ENCODE measurements around the gene PLSCR3. TPM values are rescaled to one million over a fixed set of nuclear protein-coding genes. Genes with fewer than 3 reads are reported as not detected.

The PLSCR3 gene
- total and polyA plus RNA-seq, 3 donors from 2014 or later, result 13.6 to 19.4 (median 14.2) TPM

DNA sequence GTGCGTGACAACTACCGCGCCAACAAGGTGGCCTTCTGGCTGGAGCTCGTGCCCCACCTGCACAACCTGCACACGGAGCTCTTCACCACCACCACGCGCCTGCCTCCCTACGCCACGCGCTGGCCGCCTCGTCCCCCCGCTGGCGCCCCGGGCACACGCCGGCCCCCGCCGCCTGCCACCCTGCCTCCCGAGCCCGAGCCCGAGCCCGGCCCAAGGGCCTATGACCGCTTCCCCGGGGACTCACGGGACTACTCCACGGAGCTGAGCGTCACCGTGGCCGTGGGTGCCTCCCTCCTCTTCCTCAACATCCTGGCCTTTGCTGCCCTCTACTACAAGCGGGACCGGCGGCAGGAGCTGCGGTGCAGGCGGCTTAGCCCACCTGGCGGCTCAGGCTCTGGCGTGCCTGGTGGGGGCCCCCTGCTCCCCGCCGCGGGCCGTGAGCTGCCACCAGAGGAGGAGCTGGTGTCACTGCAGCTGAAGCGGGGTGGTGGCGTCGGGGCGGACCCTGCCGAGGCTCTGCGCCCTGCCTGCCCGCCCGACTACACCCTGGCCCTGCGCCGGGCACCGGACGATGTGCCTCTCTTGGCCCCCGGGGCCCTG, 22.8 kb upstream of the PLSCR3 start:
- TF ChIP-seq, protein P1, sequence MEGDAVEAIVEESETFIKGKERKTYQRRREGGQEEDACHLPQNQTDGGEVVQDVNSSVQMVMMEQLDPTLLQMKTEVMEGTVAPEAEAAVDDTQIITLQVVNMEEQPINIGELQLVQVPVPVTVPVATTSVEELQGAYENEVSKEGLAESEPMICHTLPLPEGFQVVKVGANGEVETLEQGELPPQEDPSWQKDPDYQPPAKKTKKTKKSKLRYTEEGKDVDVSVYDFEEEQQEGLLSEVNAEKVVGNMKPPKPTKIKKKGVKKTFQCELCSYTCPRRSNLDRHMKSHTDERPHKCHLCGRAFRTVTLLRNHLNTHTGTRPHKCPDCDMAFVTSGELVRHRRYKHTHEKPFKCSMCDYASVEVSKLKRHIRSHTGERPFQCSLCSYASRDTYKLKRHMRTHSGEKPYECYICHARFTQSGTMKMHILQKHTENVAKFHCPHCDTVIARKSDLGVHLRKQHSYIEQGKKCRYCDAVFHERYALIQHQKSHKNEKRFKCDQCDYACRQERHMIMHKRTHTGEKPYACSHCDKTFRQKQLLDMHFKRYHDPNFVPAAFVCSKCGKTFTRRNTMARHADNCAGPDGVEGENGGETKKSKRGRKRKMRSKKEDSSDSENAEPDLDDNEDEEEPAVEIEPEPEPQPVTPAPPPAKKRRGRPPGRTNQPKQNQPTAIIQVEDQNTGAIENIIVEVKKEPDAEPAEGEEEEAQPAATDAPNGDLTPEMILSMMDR (IDR thresholded peaks at IDR 0.05), result no peak
- no peak for TF ChIP-seq POLR2A (IDR thresholded peaks at IDR 0.05)
- no peak overlapping the region for H3K27ac ChIP-seq
- no peak overlapping the region for H3K4me3 ChIP-seq
- no peaks in the 10 kb centered on the region for H3K27me3 ChIP-seq
- intact Hi-C loops (cut with DNase I; ENCODE audit: low total_unique reads), result no loop called here
- DNase-seq, result no peak
- 93 to 94% methylated on average over 30 to 54 of the region's 54 CpGs for WGBS, 2 donors
- no peaks in the 10 kb centered on the region for H3K4me1 ChIP-seq
- H3K9me3 ChIP-seq, result no peaks in the 10 kb centered on the region
- no peaks in the 10 kb centered on the region for H3K36me3 ChIP-seq (ENCODE audit: low read depth, missing control alignments)

DNA sequence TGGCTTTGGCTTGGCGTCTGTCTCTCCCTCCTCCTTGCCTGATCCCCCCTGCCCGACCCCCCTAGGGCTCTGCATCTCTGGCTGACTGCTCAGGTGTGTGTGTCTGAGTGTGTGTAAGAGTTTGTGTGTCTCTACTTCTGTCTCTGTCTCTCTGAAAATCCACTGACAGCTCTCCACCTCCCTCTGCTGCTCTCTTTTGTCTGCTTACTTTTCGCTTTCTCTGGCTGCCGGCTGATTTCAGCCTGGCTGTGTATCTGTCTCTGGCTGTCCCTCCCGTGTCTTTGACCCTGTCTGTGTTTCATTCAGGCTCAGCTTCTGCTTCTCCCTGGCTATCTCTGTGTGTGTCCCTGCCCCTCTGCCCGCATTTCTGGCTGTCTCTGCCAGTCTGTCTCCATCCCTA, 22.0 kb upstream of the PLSCR3 start:
- Histone ChIP-seq H3K9me3 (no peaks in the 10 kb centered on the region), H3K36me3 (ENCODE audit: low read depth, missing control alignments) (no peaks in the 10 kb centered on the region), H3K4me1 (no peaks in the 10 kb centered on the region), H3K27me3 (no peaks in the 10 kb centered on the region), H3K4me3 (no peak overlapping the region), H3K27ac (no peak overlapping the region)
- 78 to 90% methylated on average over 6 of the region's 6 CpGs for WGBS, 2 donors
- no peak for DNase-seq
- intact Hi-C loops (cut with DNase I; ENCODE audit: low total_unique reads), result no loop called here
- TF ChIP-seq POLR2A (IDR thresholded peaks at IDR 0.05), result no peak
- TF ChIP-seq, protein P1 (IDR thresholded peaks at IDR 0.05), result no peak

- no peak for DNase-seq
- Histone ChIP-seq H3K27ac (no peak overlapping the region), H3K4me1 (no peaks in the 10 kb centered on the region), H3K4me3 (no peak overlapping the region), H3K27me3 (no peaks in the 10 kb centered on the region), H3K36me3 (ENCODE audit: low read depth, missing control alignments) (no peaks in the 10 kb centered on the region), H3K9me3 (no peaks in the 10 kb centered on the region)
- intact Hi-C loops (cut with DNase I; ENCODE audit: low total_unique reads), result no loop called here
- 92 to 93% methylated on average over 13 to 23 of the region's 23 CpGs for WGBS, 2 donors
- TF ChIP-seq POLR2A (IDR thresholded peaks at IDR 0.05), result no peak
- TF ChIP-seq, protein P1 (IDR thresholded peaks at IDR 0.05), result no peak
Measured at GRCh38 chr17:7415784-7416183, 21.5 kb upstream of the PLSCR3 start.

DNA sequence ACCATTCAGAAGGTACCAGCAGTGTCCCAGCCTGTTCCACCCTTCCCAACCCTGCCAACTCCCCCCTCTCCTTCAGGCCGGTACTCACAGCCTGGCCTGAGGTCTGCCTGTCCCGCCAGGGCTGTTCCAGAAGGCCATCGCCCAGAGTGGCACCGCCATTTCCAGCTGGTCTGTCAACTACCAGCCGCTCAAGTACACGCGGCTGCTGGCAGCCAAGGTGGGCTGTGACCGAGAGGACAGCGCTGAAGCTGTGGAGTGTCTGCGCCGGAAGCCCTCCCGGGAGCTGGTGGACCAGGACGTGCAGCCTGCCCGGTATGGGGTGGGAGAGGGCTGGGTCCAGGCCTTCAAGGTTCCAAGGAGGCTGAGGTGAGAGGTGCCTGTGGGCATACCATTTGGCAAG, 20.5 kb upstream of the PLSCR3 start:
- WGBS, 2 donors, result 92 to 94% methylated on average over 10 to 14 of the region's 14 CpGs
- no peak for DNase-seq
- Histone ChIP-seq H3K27ac (no peak overlapping the region), H3K27me3 (no peaks in the 10 kb centered on the region), H3K9me3 (no peaks in the 10 kb centered on the region), H3K4me3 (no peak overlapping the region), H3K4me1 (no peaks in the 10 kb centered on the region), H3K36me3 (ENCODE audit: low read depth, missing control alignments) (no peaks in the 10 kb centered on the region)
- intact Hi-C loops (cut with DNase I; ENCODE audit: low total_unique reads), result no loop called here
- TF ChIP-seq, protein P1 (IDR thresholded peaks at IDR 0.05), result no peak
- no peak for TF ChIP-seq POLR2A (IDR thresholded peaks at IDR 0.05)

- Histone ChIP-seq H3K36me3 (ENCODE audit: low read depth, missing control alignments) (no peaks in the 10 kb centered on the region), H3K4me3 (no peak overlapping the region), H3K27ac (no peak overlapping the region), H3K9me3 (no peaks in the 10 kb centered on the region), H3K27me3 (no peaks in the 10 kb centered on the region), H3K4me1 (no peaks in the 10 kb centered on the region)
- no peak for DNase-seq
- 66 to 75% methylated on average over 4 to 5 of the region's 6 CpGs for WGBS, 2 donors
- intact Hi-C loops (cut with DNase I; ENCODE audit: low total_unique reads), result no loop called here
- no peak for TF ChIP-seq POLR2A (IDR thresholded peaks at IDR 0.05)
- TF ChIP-seq, protein P1 (IDR thresholded peaks at IDR 0.05), result no peak
Measured at GRCh38 chr17:7413346-7413985, 19.1 kb upstream of the PLSCR3 start.
